Body of pancreas (tissue), 4 donors: ENCODE data around the gene PRR23B. TPM values are rescaled to one million over a fixed set of nuclear protein-coding genes. Genes with fewer than 3 reads are reported as not detected.

Experiments used
- ATAC-seq: fragments of 150-250 bp; one replicate; pipeline ENCODE4 v1.9.1; 2016
- DNase-seq, 4 donors: peaks; one replicate each; pipeline ENCODE4 v3.0.0-alpha.2; 2019
- H3K27ac ChIP-seq, 4 donors: fragments of 200-600 bp; sonication (generic); 1 replicate in 3 of 4; 2 replicates in 1 of 4; pipeline versions ENCODE4 v1.5.1 to v1.6.1; 2016 to 2019; ENCODE audit warnings: mild to moderate bottlenecking in 1 of 4, mixed read lengths in 1 of 4, moderate library complexity in 1 of 4
- H3K27me3 ChIP-seq, 2 donors: fragments of 200-600 bp; sonication (generic); one replicate each; pipeline ENCODE4 v1.6.0; 2016; ENCODE audit warnings: mild to moderate bottlenecking in 1 of 2
- H3K36me3 ChIP-seq, 2 donors: fragments of 200-600 bp; sonication (generic); replicated peaks in 1 of 2; 2 replicates each; pipeline ENCODE4 v1.5.1; 2016; ENCODE audit warnings: low read depth in 2 of 2; ENCODE audit not compliant: insufficient read depth in 1 of 2
- H3K4me1 ChIP-seq: fragments of 200-600 bp; sonication (generic); one replicate; pipeline ENCODE4 v1.6.0; 2016
- H3K4me3 ChIP-seq, 2 donors: fragments of 200-600 bp; sonication (generic); 1 replicate in 1 of 2; 2 replicates in 1 of 2; pipeline ENCODE4 v1.5.1; 2016 to 2019
- H3K9me3 ChIP-seq, 3 donors: fragments of 200-600 bp; sonication (generic); 1 replicate in 2 of 3; 2 replicates in 1 of 3; pipeline ENCODE4 v1.5.1; 2016
- CTCF ChIP-seq, 7 experiments: fragments of 450-650 bp in 4 of 7; fragments of 200-600 bp in 3 of 7; sonication (generic) in 3 of 7; IDR thresholded peaks; one replicate each; pipeline ENCODE4 v1.5.1; 2016 to 2019; ENCODE audit warnings: antibody characterized with exemption in 7 of 7
- POLR2A ChIP-seq, 3 donors: fragments of 450-650 bp; IDR thresholded peaks; one replicate each; pipeline ENCODE4 v1.6.1; 2016; ENCODE audit warnings: antibody characterized with exemption in 3 of 3, mild to moderate bottlenecking in 2 of 3
- WGBS, 2 donors: methylation state at CpG; one replicate each; pipeline ENCODE4 v1.1.5; 2017; 5-methylcytosine and 5-hydroxymethylcytosine counted together
- intact Hi-C: fragments of 100-400 bp; cut with DNase I; formaldehyde crosslinking; loops from one replicate; pipeline ENCODE4 v1.15.1; 2023
- total RNA-seq, 2 donors: library from RNA; depleted of rRNA; stranded (reverse); fragments of >200 nt; gene quantifications; one replicate each; pipeline ENCODE4 v1.1.0, GENCODE V29; 2016

PRR23B gene
- total RNA-seq, 2 donors from 2014 or later = not detected

GRCh38 chr3:139020036-139020867 is 474 bp downstream of the PRR23B start:
- ATAC-seq (no peak), DNase-seq (no peak)
- TF ChIP-seq POLR2A (IDR thresholded peaks at IDR 0.05) = no peak
- no peak for TF ChIP-seq CTCF (IDR thresholded peaks at IDR 0.05)
- Histone ChIP-seq H3K9me3 (peaks cover 0 to 7% (median 0%) of the 10 kb centered on the region in 3 donors), H3K4me3 (no peak overlapping the region), H3K27ac (no peak overlapping the region), H3K4me1 (no peaks in the 10 kb centered on the region), H3K36me3 (no peaks in the 10 kb centered on the region), H3K27me3 (no peaks in the 10 kb centered on the region)
- 54 to 64% methylated on average over 15 to 74 of the region's 81 CpGs for WGBS, 2 donors
- intact Hi-C loops = no loop called here

- Histone ChIP-seq H3K4me1 (no peaks in the 10 kb centered on the region), H3K9me3 (peaks cover 0 to 7% (median 0%) of the 10 kb centered on the region in 3 donors), H3K4me3 (no peak overlapping the region), H3K27me3 (no peaks in the 10 kb centered on the region), H3K36me3 (no peaks in the 10 kb centered on the region), H3K27ac (no peak overlapping the region)
- intact Hi-C loops = no loop called here
- DNase-seq (no peak), ATAC-seq (no peak)
- 49 to 73% methylated on average over 3 of the region's 3 CpGs for WGBS, 2 donors
- TF ChIP-seq CTCF (IDR thresholded peaks at IDR 0.05) (no peak), POLR2A (IDR thresholded peaks at IDR 0.05) (no peak)
Observed at GRCh38 chr3:139016430-139017048, 4.2 kb downstream of the PRR23B start.

GRCh38 chr3:139006051-139006716 is 14.5 kb downstream of the PRR23B start, which contains the start of gene PRR23A:
PRR23A (minus strand) TSS chr3:139006268; CDS start chr3:139006268, 0 bp downstream.
- intact Hi-C loops = no loop called here
- no peaks in the 10 kb centered on the region for H3K27me3 ChIP-seq
- DNase-seq (no peak), ATAC-seq (no peak)
- WGBS, 2 donors = 48 to 73% methylated on average over 35 to 58 of the region's 60 CpGs
- no peak within 1 kb of the TSS for H3K4me3 ChIP-seq
- TF ChIP-seq CTCF (IDR thresholded peaks at IDR 0.05) = no peak
- TF ChIP-seq POLR2A (IDR thresholded peaks at IDR 0.05) = no peak
- H3K27ac ChIP-seq = no peak within 1 kb of the TSS
- no peaks in the 10 kb centered on the region for H3K4me1 ChIP-seq
- H3K9me3 ChIP-seq = no peaks in the 10 kb centered on the region
- no peaks in the 10 kb centered on the region for H3K36me3 ChIP-seq

GRCh38 chr3:139005356-139005993 is 15.3 kb downstream of the PRR23B start:
- no peak overlapping the region for H3K27ac ChIP-seq

More at GRCh38 chr3:139005356-139005993, 15.3 kb downstream of the PRR23B start:
- Histone ChIP-seq H3K27me3 (no peaks in the 10 kb centered on the region), H3K9me3 (no peaks in the 10 kb centered on the region), H3K4me1 (no peaks in the 10 kb centered on the region), H3K36me3 (no peaks in the 10 kb centered on the region), H3K4me3 (no peak overlapping the region)
- ATAC-seq = no peak
- WGBS, 2 donors = 79 to 85% methylated on average over 23 to 44 of the region's 45 CpGs
- intact Hi-C loops = no loop called here
- TF ChIP-seq POLR2A (IDR thresholded peaks at IDR 0.05) = no peak
- TF ChIP-seq CTCF (IDR thresholded peaks at IDR 0.05) = no peak
- no peak for DNase-seq
